HG03354 (cell line): ENCODE measurements around the gene UTP20.

Experiments
- ATAC-seq: cut with Tn5 transposase; IDR thresholded peaks from one replicate; pipeline ENCODE4 v1.9.1; 2021; ENCODE audit warnings: mild to moderate bottlenecking; ENCODE audit not compliant: unreplicated experiment, poor library complexity, severe bottlenecking

The UTP20 gene

GRCh38 chr12:101280006-101280505 is at the start of gene UTP20:
TSS of gene UTP20 (plus strand) at chr12:101280105. CDS start at chr12:101280283, 178 bp downstream.
- ATAC-seq, result peak; percentile 99

GRCh38 chr12:101230547-101230946 is 49.4 kb upstream of the UTP20 start:
- ATAC-seq, result no peak

GRCh38 chr12:101231636-101232035 is 48.3 kb upstream of the UTP20 start:
- no peak for ATAC-seq

- no peak for ATAC-seq
These were observed 44.2 kb upstream of the UTP20 start for GRCh38 chr12:101235686-101236085.

GRCh38 chr12:101238306-101238705 is 41.6 kb upstream of the UTP20 start:
- no peak for ATAC-seq

GRCh38 chr12:101238800-101239329 is 41.0 kb upstream of the UTP20 start:
- no peak for ATAC-seq

GRCh38 chr12:101243074-101243473 is 36.8 kb upstream of the UTP20 start:
- no peak for ATAC-seq

- ATAC-seq, result no peak
These were observed 36.3 kb upstream of the UTP20 start for GRCh38 chr12:101243616-101244015.

- no peak for ATAC-seq
These were observed 23.6 kb upstream of the UTP20 start for GRCh38 chr12:101256266-101256665.

GRCh38 chr12:101257357-101257756 is 22.5 kb upstream of the UTP20 start:
- no peak for ATAC-seq

GRCh38 chr12:101267111-101267510 is 12.8 kb upstream of the UTP20 start:
- ATAC-seq, result no peak

GRCh38 chr12:101276433-101276832 is 3.5 kb upstream of the UTP20 start:
- ATAC-seq, result no peak

GRCh38 chr12:101277443-101277842 is 2.5 kb upstream of the UTP20 start:
- no peak for ATAC-seq

GRCh38 chr12:101287357-101287756 is 7.5 kb downstream of the UTP20 start:
- ATAC-seq, result no peak

- ATAC-seq, result no peak
These were observed 17.8 kb downstream of the UTP20 start for GRCh38 chr12:101297661-101298060.

- no peak for ATAC-seq
These were observed 18.5 kb downstream of the UTP20 start for GRCh38 chr12:101298426-101298825.

GRCh38 chr12:101299346-101299745 is 19.4 kb downstream of the UTP20 start:
- ATAC-seq, result no peak

GRCh38 chr12:101299931-101300330 is 20.0 kb downstream of the UTP20 start:
- no peak for ATAC-seq

GRCh38 chr12:101302741-101303140 is 22.8 kb downstream of the UTP20 start:
- ATAC-seq, result no peak

GRCh38 chr12:101305226-101305779 is 25.4 kb downstream of the UTP20 start:
- ATAC-seq, result no peak

GRCh38 chr12:101305794-101306193 is 25.9 kb downstream of the UTP20 start:
- ATAC-seq, result no peak

- no peak for ATAC-seq
These were observed 42.6 kb downstream of the UTP20 start for GRCh38 chr12:101322480-101322879.
